RWPE2 (cell line): ENCODE data around the gene SCART1.
"Not testable (repeated sequence)": the region's sequence is repeated elsewhere in the genome, so short reads cannot be mapped to it uniquely, and the experiment has no call there.

ENCODE experiments used
- ATAC-seq: fragments of 200-7000 bp; cut with Tn5 transposase; 3 replicates; pipeline ENCODE4 v1.9.1; 2021; ENCODE audit warnings: low read depth
- DNase-seq: peaks from one replicate; pipeline ENCODE4 v3.0.0-alpha.2; 2020; ENCODE audit warnings: low spot score
- H3K27ac ChIP-seq: fragments of 450-650 bp; 2 replicates; pipeline ENCODE4 v1.5.1; 2017; ENCODE audit warnings: mild to moderate bottlenecking; ENCODE audit not compliant: poor library complexity, severe bottlenecking
- H3K27me3 ChIP-seq: fragments of 250-450 bp; sonication (Bioruptor Pico); 2 replicates; pipeline ENCODE4 v1.5.1; 2021; ENCODE audit warnings: mild to moderate bottlenecking, moderate library complexity; ENCODE audit not compliant: insufficient read depth, poor library complexity, severe bottlenecking
- H3K36me3 ChIP-seq: fragments of 250-450 bp; sonication (Bioruptor Pico); 2 replicates; pipeline ENCODE4 v1.5.1; 2020; ENCODE audit warnings: low read depth, mild to moderate bottlenecking, moderate library complexity
- H3K4me1 ChIP-seq: fragments of 250-450 bp; sonication (Bioruptor Pico); 2 replicates; pipeline ENCODE4 v1.5.1; 2021; ENCODE audit warnings: mild to moderate bottlenecking, moderate library complexity; ENCODE audit not compliant: insufficient read depth, poor library complexity, severe bottlenecking
- H3K4me3 ChIP-seq: fragments of 250-450 bp; sonication (Bioruptor Pico); 2 replicates; pipeline ENCODE4 v1.5.1; 2021; ENCODE audit warnings: mild to moderate bottlenecking, moderate library complexity; ENCODE audit not compliant: severe bottlenecking
- H3K9me3 ChIP-seq: fragments of 250-450 bp; sonication (Bioruptor Pico); 2 replicates; pipeline ENCODE4 v1.5.1; 2021; ENCODE audit warnings: mild to moderate bottlenecking, moderate library complexity; ENCODE audit not compliant: severe bottlenecking
- TF ChIP-seq, protein P1 (sequence below): fragments of 450-650 bp; IDR thresholded peaks from one replicate; pipeline ENCODE4 v1.5.1; 2017; ENCODE audit warnings: mild to moderate bottlenecking, moderate library complexity; ENCODE audit not compliant: poor library complexity, severe bottlenecking

SCART1 gene

DNA sequence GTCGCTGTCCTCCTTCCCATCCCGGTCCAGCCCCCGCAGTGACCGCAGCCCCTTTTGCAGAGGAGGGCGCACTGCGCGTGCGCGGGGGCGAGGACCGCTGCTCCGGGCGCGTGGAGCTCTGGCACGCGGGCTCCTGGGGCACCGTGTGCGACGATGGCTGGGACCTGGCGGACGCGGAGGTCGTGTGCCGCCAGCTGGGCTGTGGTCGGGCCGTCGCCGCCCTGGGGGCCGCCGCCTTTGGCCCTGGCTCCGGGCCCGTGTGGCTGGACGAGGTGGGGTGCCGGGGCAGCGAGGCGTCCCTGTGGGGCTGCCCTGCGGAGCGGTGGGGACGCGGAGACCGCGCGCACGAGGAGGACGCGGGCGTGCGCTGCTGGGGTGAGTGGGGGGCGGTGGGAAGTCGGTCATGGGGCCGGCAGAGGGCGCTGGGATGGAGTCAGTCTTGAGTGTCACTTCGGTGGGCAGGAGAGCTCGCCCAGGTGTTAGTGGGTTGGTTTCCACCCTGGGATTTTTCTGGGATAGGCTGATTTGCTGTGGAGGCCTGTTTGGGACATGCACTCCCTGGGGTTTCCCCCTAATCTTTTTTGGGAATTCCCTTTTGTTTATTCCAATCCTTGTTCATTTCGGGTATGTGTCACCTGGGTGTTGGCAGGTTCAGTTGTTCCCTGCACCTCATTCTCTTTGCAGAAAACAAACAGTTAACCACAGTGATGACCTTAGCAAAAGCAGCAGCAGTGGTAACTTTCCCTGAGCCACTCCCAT, 11.6 kb downstream of the SCART1 start:
- Histone ChIP-seq H3K9me3 (no peaks in the 10 kb centered on the region), H3K27me3 (no peaks in the 10 kb centered on the region), H3K4me1 (no peaks in the 10 kb centered on the region), H3K4me3 (no peak overlapping the region), H3K27ac (no peak overlapping the region), H3K36me3 (no peaks in the 10 kb centered on the region)
- TF ChIP-seq, protein P1, sequence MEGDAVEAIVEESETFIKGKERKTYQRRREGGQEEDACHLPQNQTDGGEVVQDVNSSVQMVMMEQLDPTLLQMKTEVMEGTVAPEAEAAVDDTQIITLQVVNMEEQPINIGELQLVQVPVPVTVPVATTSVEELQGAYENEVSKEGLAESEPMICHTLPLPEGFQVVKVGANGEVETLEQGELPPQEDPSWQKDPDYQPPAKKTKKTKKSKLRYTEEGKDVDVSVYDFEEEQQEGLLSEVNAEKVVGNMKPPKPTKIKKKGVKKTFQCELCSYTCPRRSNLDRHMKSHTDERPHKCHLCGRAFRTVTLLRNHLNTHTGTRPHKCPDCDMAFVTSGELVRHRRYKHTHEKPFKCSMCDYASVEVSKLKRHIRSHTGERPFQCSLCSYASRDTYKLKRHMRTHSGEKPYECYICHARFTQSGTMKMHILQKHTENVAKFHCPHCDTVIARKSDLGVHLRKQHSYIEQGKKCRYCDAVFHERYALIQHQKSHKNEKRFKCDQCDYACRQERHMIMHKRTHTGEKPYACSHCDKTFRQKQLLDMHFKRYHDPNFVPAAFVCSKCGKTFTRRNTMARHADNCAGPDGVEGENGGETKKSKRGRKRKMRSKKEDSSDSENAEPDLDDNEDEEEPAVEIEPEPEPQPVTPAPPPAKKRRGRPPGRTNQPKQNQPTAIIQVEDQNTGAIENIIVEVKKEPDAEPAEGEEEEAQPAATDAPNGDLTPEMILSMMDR: no peak
- DNase-seq (no peak), ATAC-seq (no peak)

DNA sequence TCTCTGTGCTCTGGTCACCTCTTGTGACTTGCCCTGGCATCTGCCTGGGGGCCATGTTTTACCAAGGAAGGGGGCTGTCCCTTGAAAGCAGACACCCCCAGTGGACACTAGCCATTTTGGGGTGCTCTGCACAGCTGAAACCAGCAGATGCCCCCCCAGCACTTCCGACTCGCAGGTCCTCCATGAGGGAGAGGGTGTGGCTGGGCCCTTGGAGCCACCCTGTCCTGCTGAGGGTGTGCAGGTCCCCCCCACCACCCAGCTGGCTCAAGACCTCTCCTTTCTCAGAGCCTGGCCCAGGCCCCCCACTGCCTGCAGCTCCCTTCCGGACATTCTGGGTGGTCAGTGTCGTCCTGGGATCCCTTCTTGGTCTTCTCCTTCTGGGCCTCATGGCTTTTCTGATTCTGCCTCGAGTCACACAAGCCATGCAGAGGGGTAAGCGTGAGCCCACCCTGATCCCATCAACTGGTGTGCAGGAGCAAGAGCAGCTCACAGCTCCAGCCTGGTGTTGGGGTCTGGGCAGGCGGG, 12.3 kb downstream of the SCART1 start:
- TF ChIP-seq, protein P1: no peak
- ATAC-seq: no peak

GRCh38 chr10:133466683-133467275, 13.0 kb downstream of the SCART1 start:
- Histone ChIP-seq H3K36me3 (no peaks in the 10 kb centered on the region), H3K27ac (no peak overlapping the region), H3K27me3 (no peaks in the 10 kb centered on the region), H3K9me3 (no peaks in the 10 kb centered on the region), H3K4me1 (no peaks in the 10 kb centered on the region), H3K4me3 (no peak overlapping the region)
- peak; percentile 41 for DNase-seq
- ATAC-seq: no peak
- TF ChIP-seq, protein P1: no peak

More for the DNA sequence above, 12.3 kb downstream of the SCART1 start:
- Histone ChIP-seq H3K27ac (no peak overlapping the region), H3K4me3 (no peak overlapping the region), H3K4me1 (no peaks in the 10 kb centered on the region), H3K9me3 (no peaks in the 10 kb centered on the region), H3K36me3 (no peaks in the 10 kb centered on the region), H3K27me3 (no peaks in the 10 kb centered on the region)
- DNase-seq: no peak

DNA sequence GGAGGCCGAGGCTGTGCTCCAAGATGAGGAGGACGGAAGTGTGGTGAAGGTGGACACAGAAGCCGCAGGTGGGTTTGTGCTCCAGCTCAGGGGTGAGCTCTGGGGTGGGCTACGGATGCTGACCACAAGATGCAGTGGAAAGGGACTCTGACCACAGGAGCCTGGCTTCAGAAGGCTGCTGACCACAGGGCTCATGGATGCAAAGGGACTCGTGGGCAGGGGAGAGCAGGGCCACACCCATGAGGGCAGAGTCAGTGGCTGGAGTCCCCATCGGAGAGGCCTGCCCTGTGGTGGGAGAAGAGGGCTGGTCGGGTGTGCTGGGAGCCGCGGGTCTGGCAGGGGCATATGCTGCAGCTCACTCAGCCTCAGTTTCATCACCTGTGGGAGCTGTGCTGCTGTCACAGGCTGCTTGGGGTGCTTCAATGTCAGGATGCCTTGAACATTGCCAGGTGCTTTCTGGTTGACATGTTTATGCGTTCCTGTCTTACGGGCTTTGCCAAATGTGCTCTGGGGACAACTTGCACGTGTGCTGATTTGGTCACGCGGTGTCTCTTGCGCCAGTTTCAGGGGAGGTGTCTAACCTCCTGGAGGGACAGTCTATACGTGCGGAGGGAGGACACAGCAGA, 13.7 kb downstream of the SCART1 start:
- H3K27ac ChIP-seq: no peak overlapping the region
- H3K4me1 ChIP-seq: no peaks in the 10 kb centered on the region
- H3K9me3 ChIP-seq: no peaks in the 10 kb centered on the region
- ATAC-seq (no peak), DNase-seq (no peak)
- no peaks in the 10 kb centered on the region for H3K27me3 ChIP-seq
- TF ChIP-seq, protein P1: no peak
- no peak overlapping the region for H3K4me3 ChIP-seq
- H3K36me3 ChIP-seq: no peaks in the 10 kb centered on the region

DNA sequence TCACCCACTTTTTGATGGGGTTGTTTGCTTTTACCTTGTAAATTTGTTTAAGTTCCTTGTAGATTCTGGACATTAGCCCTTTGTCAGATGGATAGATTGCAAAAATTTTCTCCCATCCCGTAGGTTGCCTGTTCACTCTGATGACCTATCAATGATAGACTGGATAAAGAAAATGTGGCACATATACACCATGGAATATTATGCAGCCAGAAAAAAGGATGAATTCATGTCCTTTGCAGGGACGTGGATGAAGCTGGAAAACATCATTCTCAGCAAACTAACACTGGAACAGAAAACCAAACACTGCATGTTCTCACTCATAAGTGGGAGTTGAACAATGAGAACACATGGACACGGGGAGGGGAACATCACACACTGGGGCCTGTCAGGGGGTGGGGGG, 15.5 kb downstream of the SCART1 start:
- H3K36me3 ChIP-seq, H3K9me3 ChIP-seq, H3K4me3 ChIP-seq, H3K27me3 ChIP-seq, H3K27ac ChIP-seq, ATAC-seq, H3K4me1 ChIP-seq, DNase-seq: not testable (repeated sequence)
